ENCODE measurements around the gene EPN3.

DNA sequence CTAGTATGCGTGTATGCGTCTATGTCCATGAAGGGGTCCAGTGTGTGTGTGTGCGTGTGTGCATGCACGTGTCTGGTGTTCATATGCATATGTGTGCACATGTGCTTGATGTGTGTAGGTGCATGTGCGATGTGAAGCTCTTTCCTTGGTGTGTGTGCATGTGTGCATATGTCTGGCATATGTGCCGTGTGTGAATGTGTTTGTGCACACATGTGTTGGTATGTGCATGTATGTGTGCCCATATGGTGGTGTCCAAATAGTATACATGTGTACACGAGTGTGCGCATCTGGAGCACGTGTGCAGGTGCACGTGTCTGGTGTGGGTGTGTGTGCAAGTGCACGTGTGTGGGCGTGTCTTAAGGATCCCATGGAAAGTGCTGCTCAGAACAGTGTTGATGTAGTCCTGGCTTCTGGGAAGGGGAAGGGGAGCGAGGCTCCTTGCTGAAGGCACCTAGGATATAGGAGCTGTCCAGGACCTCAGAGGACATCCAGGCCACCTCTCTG, 45.0 kb downstream of the EPN3 start:
- TF ChIP-seq, protein P1, sequence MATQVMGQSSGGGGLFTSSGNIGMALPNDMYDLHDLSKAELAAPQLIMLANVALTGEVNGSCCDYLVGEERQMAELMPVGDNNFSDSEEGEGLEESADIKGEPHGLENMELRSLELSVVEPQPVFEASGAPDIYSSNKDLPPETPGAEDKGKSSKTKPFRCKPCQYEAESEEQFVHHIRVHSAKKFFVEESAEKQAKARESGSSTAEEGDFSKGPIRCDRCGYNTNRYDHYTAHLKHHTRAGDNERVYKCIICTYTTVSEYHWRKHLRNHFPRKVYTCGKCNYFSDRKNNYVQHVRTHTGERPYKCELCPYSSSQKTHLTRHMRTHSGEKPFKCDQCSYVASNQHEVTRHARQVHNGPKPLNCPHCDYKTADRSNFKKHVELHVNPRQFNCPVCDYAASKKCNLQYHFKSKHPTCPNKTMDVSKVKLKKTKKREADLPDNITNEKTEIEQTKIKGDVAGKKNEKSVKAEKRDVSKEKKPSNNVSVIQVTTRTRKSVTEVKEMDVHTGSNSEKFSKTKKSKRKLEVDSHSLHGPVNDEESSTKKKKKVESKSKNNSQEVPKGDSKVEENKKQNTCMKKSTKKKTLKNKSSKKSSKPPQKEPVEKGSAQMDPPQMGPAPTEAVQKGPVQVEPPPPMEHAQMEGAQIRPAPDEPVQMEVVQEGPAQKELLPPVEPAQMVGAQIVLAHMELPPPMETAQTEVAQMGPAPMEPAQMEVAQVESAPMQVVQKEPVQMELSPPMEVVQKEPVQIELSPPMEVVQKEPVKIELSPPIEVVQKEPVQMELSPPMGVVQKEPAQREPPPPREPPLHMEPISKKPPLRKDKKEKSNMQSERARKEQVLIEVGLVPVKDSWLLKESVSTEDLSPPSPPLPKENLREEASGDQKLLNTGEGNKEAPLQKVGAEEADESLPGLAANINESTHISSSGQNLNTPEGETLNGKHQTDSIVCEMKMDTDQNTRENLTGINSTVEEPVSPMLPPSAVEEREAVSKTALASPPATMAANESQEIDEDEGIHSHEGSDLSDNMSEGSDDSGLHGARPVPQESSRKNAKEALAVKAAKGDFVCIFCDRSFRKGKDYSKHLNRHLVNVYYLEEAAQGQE (IDR thresholded peaks at IDR 0.05; ENCODE audit: borderline replicate concordance), result no peak
- TF ChIP-seq, protein P2, sequence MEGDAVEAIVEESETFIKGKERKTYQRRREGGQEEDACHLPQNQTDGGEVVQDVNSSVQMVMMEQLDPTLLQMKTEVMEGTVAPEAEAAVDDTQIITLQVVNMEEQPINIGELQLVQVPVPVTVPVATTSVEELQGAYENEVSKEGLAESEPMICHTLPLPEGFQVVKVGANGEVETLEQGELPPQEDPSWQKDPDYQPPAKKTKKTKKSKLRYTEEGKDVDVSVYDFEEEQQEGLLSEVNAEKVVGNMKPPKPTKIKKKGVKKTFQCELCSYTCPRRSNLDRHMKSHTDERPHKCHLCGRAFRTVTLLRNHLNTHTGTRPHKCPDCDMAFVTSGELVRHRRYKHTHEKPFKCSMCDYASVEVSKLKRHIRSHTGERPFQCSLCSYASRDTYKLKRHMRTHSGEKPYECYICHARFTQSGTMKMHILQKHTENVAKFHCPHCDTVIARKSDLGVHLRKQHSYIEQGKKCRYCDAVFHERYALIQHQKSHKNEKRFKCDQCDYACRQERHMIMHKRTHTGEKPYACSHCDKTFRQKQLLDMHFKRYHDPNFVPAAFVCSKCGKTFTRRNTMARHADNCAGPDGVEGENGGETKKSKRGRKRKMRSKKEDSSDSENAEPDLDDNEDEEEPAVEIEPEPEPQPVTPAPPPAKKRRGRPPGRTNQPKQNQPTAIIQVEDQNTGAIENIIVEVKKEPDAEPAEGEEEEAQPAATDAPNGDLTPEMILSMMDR (IDR thresholded peaks at IDR 0.05; ENCODE audit: poor library complexity, severe bottlenecking), result no peak
